GM18499 (cell line): ENCODE data around the gene TMEM248.
A peak's percentile ranks its signal among the peaks of the same experiment; 100 is the strongest.
"Not testable (repeated sequence)": the region's sequence is repeated elsewhere in the genome, so short reads cannot be mapped to it uniquely, and the experiment has no call there.

Source experiments
- ATAC-seq: cut with Tn5 transposase; IDR thresholded peaks from one replicate; pipeline ENCODE4 v1.9.1; 2021; ENCODE audit warnings: moderate number of reproducible peaks; ENCODE audit not compliant: insufficient read depth, unreplicated experiment

TMEM248 gene

GRCh38 chr7:66994691-66995049, 73.6 kb downstream of the TMEM248 start:
- peak; percentile 24 for ATAC-seq

- peak; percentile 39 for ATAC-seq
Observed at GRCh38 chr7:66995050-66995776, 74.2 kb downstream of the TMEM248 start, which contains the start of gene SBDS. TSS of gene SBDS (minus strand) at chr7:66995586. CDS start at chr7:66995417, 169 bp downstream.

- peak; percentile 78 for ATAC-seq
Observed at GRCh38 chr7:66996444-66997191, 75.6 kb downstream of the TMEM248 start, which contains the start of gene TYW1. TSS of gene TYW1 (plus strand) at chr7:66996833. CDS start at chr7:66996979, 146 bp downstream.

- not testable (repeated sequence) for ATAC-seq
Observed at GRCh38 chr7:67000601-67001258, 79.7 kb downstream of the TMEM248 start.

- not testable (repeated sequence) for ATAC-seq
Observed at GRCh38 chr7:67004145-67004544, 83.1 kb downstream of the TMEM248 start.

GRCh38 chr7:67006965-67007364, 85.9 kb downstream of the TMEM248 start:
- ATAC-seq, result no peak
